B cell (primary cell): ENCODE results near the gene ELOVL1. TPM values are rescaled to one million over a fixed set of nuclear protein-coding genes. Genes with fewer than 3 reads are reported as not detected.

Source experiments
- ATAC-seq: fragments of 200-7000 bp; cut with Tn5 transposase; one replicate; pipeline ENCODE4 v1.10.0; 2021; ENCODE audit warnings: low read depth, mild to moderate bottlenecking, moderate number of reproducible peaks, moderate library complexity
- CTCF ChIA-PET: fragments of 350-600 bp; sonication (Branson Sonifier 250); formaldehyde crosslinking; loops from one replicate; lab custom pipeline; 2021; ENCODE audit warnings: antibody characterized with exemption, inconsistent platforms; lab: Charles Lee
- POLR2A ChIA-PET: fragments of 350-600 bp; sonication (Branson Sonifier 250); formaldehyde crosslinking; loops from one replicate; lab custom pipeline; 2021; ENCODE audit warnings: antibody characterized with exemption; lab: Charles Lee
- DNase-seq: peaks from one replicate; pipeline ENCODE4 v3.0.0; 2013
- H2AFZ ChIP-seq: 2 replicates; pipeline ENCODE4 v1.6.1; 2012; ENCODE audit warnings: mild to moderate bottlenecking, low read depth, low read length; ENCODE audit not compliant: insufficient read depth, poor library complexity, severe bottlenecking
- H3K27ac ChIP-seq, 2 donors: 1 replicate in 1 of 2; 2 replicates in 1 of 2; pipeline ENCODE4 v1.5.1; 2012 to 2013; ENCODE audit warnings: low read length in 2 of 2, mild to moderate bottlenecking in 2 of 2, moderate library complexity in 1 of 2
- H3K27me3 ChIP-seq, 4 experiments: fragments of 200-600 bp in 1 of 4; sonication (generic) in 1 of 4; replicated peaks in 1 of 4; 1 replicate in 2 of 4; 2 replicates in 2 of 4; pipeline versions ENCODE4 v1.6.1 to v1.7.0; 2013 to 2016; ENCODE audit warnings: low read length in 3 of 4, mild to moderate bottlenecking in 2 of 4, mixed read lengths in 1 of 4, moderate library complexity in 1 of 4; ENCODE audit not compliant: insufficient read depth in 4 of 4, control insufficient read depth in 3 of 4; ENCODE audit errors: control extremely low read depth in 1 of 4
- H3K36me3 ChIP-seq, 2 experiments: replicated peaks in 1 of 2; 1 replicate in 1 of 2; 2 replicates in 1 of 2; pipeline versions ENCODE4 v1.6.1 to v1.7.1; 2013; ENCODE audit warnings: low read length in 1 of 2; ENCODE audit not compliant: insufficient read depth in 2 of 2, control insufficient read depth in 1 of 2; ENCODE audit errors: control extremely low read depth in 1 of 2, extremely low read depth in 1 of 2
- H3K4me1 ChIP-seq, 2 donors: fragments of 200-600 bp in 1 of 2; sonication (generic) in 1 of 2; 1 replicate in 1 of 2; 2 replicates in 1 of 2; pipeline versions ENCODE4 v1.5.1 to v1.6.1; 2013 to 2017; ENCODE audit warnings: low read length in 2 of 2; ENCODE audit not compliant: control insufficient read depth in 2 of 2, insufficient read depth in 2 of 2
- H3K4me2 ChIP-seq: replicated peaks from 2 replicates; pipeline ENCODE3; 2012; ENCODE audit warnings: mild to moderate bottlenecking, low read depth, low read length; ENCODE audit not compliant: poor library complexity, severe bottlenecking
- H3K4me3 ChIP-seq, 5 experiments: fragments of 200-600 bp in 1 of 5; sonication (generic) in 1 of 5; 1 replicate in 3 of 5; 2 replicates in 2 of 5; pipeline versions ENCODE4 v1.5.1 to v1.7.0; 2011 to 2016; ENCODE audit warnings: low read length in 4 of 5, mild to moderate bottlenecking in 4 of 5, low read depth in 2 of 5, control low read depth in 1 of 5, moderate library complexity in 1 of 5; ENCODE audit not compliant: insufficient read depth in 1 of 5; ENCODE audit errors: control extremely low read depth in 1 of 5, extremely low read depth in 1 of 5
- H3K79me2 ChIP-seq: fragments of 200-600 bp; sonication (generic); one replicate; pipeline ENCODE4 v1.6.0; 2016; ENCODE audit warnings: low read length; ENCODE audit not compliant: control insufficient read depth, insufficient read depth
- H3K9ac ChIP-seq: fragments of 200-600 bp; sonication (generic); 2 replicates; pipeline ENCODE4 v1.6.1; 2017; ENCODE audit warnings: mild to moderate bottlenecking, low read length, moderate library complexity
- H3K9me3 ChIP-seq, 3 donors: one replicate each; pipeline versions ENCODE4 v1.6.1 to v1.7.1; 2013; ENCODE audit warnings: low read length in 2 of 3; ENCODE audit not compliant: control insufficient read depth in 2 of 3, insufficient read depth in 1 of 3; ENCODE audit errors: control extremely low read depth in 1 of 3
- H4K20me1 ChIP-seq: 2 replicates; pipeline ENCODE4 v1.6.0; 2012; ENCODE audit warnings: mild to moderate bottlenecking, low read length; ENCODE audit not compliant: insufficient read depth, control insufficient read depth, poor library complexity, severe bottlenecking
- H3K27ac Mint-ChIP-seq: one replicate; pipeline ENCODE4 v1.8.0; 2021; ENCODE audit warnings: mixed read lengths
- H3K27me3 Mint-ChIP-seq: one replicate; pipeline ENCODE4 v1.8.0; 2021; ENCODE audit warnings: mixed read lengths
- H3K4me1 Mint-ChIP-seq: one replicate; pipeline ENCODE4 v1.8.0; 2021; ENCODE audit warnings: mixed read lengths
- H3K4me3 Mint-ChIP-seq: one replicate; pipeline ENCODE4 v1.8.0; 2021; ENCODE audit warnings: mixed read lengths
- H3K9me3 Mint-ChIP-seq: one replicate; pipeline ENCODE4 v1.8.0; 2022; ENCODE audit warnings: mixed read lengths; ENCODE audit not compliant: insufficient read depth
- EZH2 ChIP-seq: IDR thresholded peaks from 2 replicates; pipeline ENCODE4 v1.6.1; 2012; ENCODE audit warnings: borderline replicate concordance, low read depth, mild to moderate bottlenecking, moderate library complexity, low read length; ENCODE audit not compliant: insufficient read depth, poor library complexity, severe bottlenecking
- WGBS: methylation state at CpG from one replicate; pipeline ENCODE4 v1.1.5; 2013; ENCODE audit warnings: missing lambda C conversion rate; ENCODE audit not compliant: insufficient coverage; 5-methylcytosine and 5-hydroxymethylcytosine counted together
- intact Hi-C: fragments of 100-400 bp; cut with micrococcal nuclease; formaldehyde crosslinking; loops from one replicate; pipeline ENCODE4 v1.10.0; 2022
- polyA plus RNA-seq: library from polyadenylated mRNA; depleted of rRNA; stranded (reverse); fragments of >200 nt; gene quantifications from 2 replicates; pipeline ENCODE4 v1.2.3, GENCODE V29; 2012
- total RNA-seq, 2 donors: library from RNA; stranded (reverse); fragments of 120-200 nt in 1 of 2; gene quantifications; 1 replicate in 1 of 2; 2 replicates in 1 of 2; pipeline versions ENCODE4 v1.2.3 to v1.2.4, GENCODE V29; 2013 to 2022
- TF ChIP-seq, protein P1 (sequence below): fragments of 200-600 bp; IDR thresholded peaks from one replicate; pipeline ENCODE4 v1.8.0; 2022; ENCODE audit warnings: antibody characterized with exemption, mild to moderate bottlenecking

The ELOVL1 gene
- total and polyA plus RNA-seq, 2 donors (not counting 1 experiment from before 2014, with no cell fraction given), result 65.4 to 78.8 TPM

- Histone ChIP-seq H3K4me1 (no peaks in the 10 kb centered on the region), H3K4me2 (no peak overlapping the region), H3K4me3 (no peak overlapping the region), H4K20me1 (peaks cover 5% of the 10 kb centered on the region), H3K27ac (no peak overlapping the region), H3K36me3 (peaks cover 2 to 31% of the 10 kb centered on the region in 2 experiments), H3K27me3 (no peaks in the 10 kb centered on the region), H2AFZ (no peak overlapping the region), H3K9ac (no peak overlapping the region), H3K9me3 (no peaks in the 10 kb centered on the region), H3K79me2 (peaks cover 3% of the 10 kb centered on the region)
- intact Hi-C loops, result no loop called here
- CTCF ChIA-PET, result no interaction called here
- Mint-ChIP-seq H3K9me3 (no peaks in the 10 kb centered on the region), H3K4me3 (no peak overlapping the region), H3K27ac (no peak overlapping the region), H3K27me3 (no peaks in the 10 kb centered on the region), H3K4me1 (no peaks in the 10 kb centered on the region)
- POLR2A ChIA-PET, result no interaction called here
- ATAC-seq (no peak), DNase-seq (no peak)
- TF ChIP-seq, protein P1, sequence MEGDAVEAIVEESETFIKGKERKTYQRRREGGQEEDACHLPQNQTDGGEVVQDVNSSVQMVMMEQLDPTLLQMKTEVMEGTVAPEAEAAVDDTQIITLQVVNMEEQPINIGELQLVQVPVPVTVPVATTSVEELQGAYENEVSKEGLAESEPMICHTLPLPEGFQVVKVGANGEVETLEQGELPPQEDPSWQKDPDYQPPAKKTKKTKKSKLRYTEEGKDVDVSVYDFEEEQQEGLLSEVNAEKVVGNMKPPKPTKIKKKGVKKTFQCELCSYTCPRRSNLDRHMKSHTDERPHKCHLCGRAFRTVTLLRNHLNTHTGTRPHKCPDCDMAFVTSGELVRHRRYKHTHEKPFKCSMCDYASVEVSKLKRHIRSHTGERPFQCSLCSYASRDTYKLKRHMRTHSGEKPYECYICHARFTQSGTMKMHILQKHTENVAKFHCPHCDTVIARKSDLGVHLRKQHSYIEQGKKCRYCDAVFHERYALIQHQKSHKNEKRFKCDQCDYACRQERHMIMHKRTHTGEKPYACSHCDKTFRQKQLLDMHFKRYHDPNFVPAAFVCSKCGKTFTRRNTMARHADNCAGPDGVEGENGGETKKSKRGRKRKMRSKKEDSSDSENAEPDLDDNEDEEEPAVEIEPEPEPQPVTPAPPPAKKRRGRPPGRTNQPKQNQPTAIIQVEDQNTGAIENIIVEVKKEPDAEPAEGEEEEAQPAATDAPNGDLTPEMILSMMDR, result no peak
- no peak for TF ChIP-seq EZH2
- WGBS, result 100% methylated on average over 1 of the region's 1 CpG
Observed at GRCh38 chr1:43379476-43379875, 11.7 kb upstream of the ELOVL1 start.

DNA sequence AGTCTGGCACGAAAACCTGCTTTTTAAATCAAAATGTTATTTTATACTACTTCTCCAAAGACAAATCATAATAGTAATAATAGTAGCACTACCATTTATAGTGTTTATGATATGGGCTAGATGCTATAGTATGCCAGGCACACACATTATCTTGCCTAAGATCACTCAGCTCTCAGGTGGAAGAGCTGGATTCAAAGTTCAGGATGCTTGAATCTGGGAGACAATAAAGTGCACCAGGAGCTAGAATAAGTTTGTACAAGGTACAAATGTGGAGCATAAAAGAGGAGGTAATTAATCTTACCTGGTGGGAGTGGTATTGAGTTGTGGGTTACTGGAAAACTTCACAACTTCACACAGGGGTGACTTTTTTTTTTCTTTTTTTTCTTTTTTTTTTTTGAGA lies 10.0 kb upstream of the ELOVL1 start:
- TF ChIP-seq, protein P1, result no peak
- TF ChIP-seq EZH2, result no peak
- Histone ChIP-seq H3K79me2 (peaks cover 3% of the 10 kb centered on the region), H3K4me2 (no peak overlapping the region), H3K27me3 (no peaks in the 10 kb centered on the region), H3K4me1 (no peaks in the 10 kb centered on the region), H3K36me3 (peaks cover 0 to 16% of the 10 kb centered on the region in 2 experiments), H3K27ac (no peak overlapping the region), H3K9me3 (no peaks in the 10 kb centered on the region), H4K20me1 (peaks cover 5% of the 10 kb centered on the region), H2AFZ (no peak overlapping the region), H3K4me3 (no peak overlapping the region), H3K9ac (no peak overlapping the region)
- ChIA-PET POLR2A (no interaction called here), CTCF (interaction anchor here (1.5 kb wide), 1 partner anchor 151 kb away, joined by 3 read pairs; no protein-coding TSS in a partner anchor)
- H3K9me3 Mint-ChIP-seq, result no peaks in the 10 kb centered on the region
- H3K27me3 Mint-ChIP-seq, result no peaks in the 10 kb centered on the region
- DNase-seq (no peak), ATAC-seq (no peak)
- no peak overlapping the region for H3K27ac Mint-ChIP-seq
- no peaks in the 10 kb centered on the region for H3K4me1 Mint-ChIP-seq
- intact Hi-C loops, result no loop called here
- H3K4me3 Mint-ChIP-seq, result no peak overlapping the region
- no CpG with 5 or more reads among the region's 1 CpG for WGBS
